Uterus (tissue), 2 donors: Measurements from ENCODE around the gene LAMC3.

Experiments
- POLR2A ChIP-seq, 2 donors: fragments of 450-650 bp; IDR thresholded peaks; one replicate each; pipeline ENCODE4 v1.6.1; 2016; ENCODE audit warnings: antibody characterized with exemption in 2 of 2, mild to moderate bottlenecking in 1 of 2, moderate library complexity in 1 of 2
- TF ChIP-seq, protein P1 (sequence below), 4 experiments: fragments of 200-600 bp in 2 of 4; fragments of 450-650 bp in 2 of 4; sonication (generic) in 2 of 4; IDR thresholded peaks; one replicate each; pipeline ENCODE4 v1.5.1; 2016 to 2019; ENCODE audit warnings: antibody characterized with exemption in 4 of 4, mild to moderate bottlenecking in 2 of 4, moderate library complexity in 1 of 4

DNA sequence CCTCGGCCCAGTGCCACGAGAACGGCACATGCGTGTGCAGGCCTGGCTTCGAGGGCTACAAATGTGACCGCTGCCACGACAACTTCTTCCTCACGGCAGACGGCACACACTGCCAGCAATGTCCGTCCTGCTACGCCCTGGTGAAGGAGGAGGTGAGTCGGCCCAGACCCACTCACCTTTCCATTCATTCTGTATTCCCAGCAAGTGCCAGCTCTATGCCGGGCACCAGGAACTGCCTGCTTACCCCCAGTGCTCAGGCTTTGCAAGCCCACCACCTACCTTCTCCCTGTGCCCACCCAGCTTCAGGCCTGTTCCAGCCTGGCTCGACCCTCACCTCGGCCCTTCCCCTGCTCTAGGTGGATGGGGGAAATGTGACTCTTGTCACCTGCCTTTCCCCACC lies 60.7 kb downstream of the LAMC3 start:
- TF ChIP-seq POLR2A (IDR thresholded peaks at IDR 0.05), result no peak
- TF ChIP-seq, protein P1, sequence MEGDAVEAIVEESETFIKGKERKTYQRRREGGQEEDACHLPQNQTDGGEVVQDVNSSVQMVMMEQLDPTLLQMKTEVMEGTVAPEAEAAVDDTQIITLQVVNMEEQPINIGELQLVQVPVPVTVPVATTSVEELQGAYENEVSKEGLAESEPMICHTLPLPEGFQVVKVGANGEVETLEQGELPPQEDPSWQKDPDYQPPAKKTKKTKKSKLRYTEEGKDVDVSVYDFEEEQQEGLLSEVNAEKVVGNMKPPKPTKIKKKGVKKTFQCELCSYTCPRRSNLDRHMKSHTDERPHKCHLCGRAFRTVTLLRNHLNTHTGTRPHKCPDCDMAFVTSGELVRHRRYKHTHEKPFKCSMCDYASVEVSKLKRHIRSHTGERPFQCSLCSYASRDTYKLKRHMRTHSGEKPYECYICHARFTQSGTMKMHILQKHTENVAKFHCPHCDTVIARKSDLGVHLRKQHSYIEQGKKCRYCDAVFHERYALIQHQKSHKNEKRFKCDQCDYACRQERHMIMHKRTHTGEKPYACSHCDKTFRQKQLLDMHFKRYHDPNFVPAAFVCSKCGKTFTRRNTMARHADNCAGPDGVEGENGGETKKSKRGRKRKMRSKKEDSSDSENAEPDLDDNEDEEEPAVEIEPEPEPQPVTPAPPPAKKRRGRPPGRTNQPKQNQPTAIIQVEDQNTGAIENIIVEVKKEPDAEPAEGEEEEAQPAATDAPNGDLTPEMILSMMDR (IDR thresholded peaks at IDR 0.05), result no peak
